Dermis blood vessel endothelial cell (primary cell): ENCODE results near the gene SP140. TPM values are rescaled to one million over a fixed set of nuclear protein-coding genes. Genes with fewer than 3 reads are reported as not detected.
"Not testable (repeated sequence)": the region's sequence is repeated elsewhere in the genome, so short reads cannot be mapped to it uniquely, and the experiment has no call there.

Experiments
- DNase-seq: peaks from one replicate; pipeline ENCODE4 v3.0.0; 2010
- total RNA-seq: library from RNA; depleted of rRNA; stranded (reverse); fragments of >200 nt; gene quantifications from 2 replicates; pipeline ENCODE4 v1.2.3, GENCODE V29; 2014

The SP140 gene
- total RNA-seq, 1 donor from 2014 or later, result not detected

- no peak for DNase-seq
Measured at GRCh38 chr2:230226051-230226551, 565 bp downstream of the SP140 start.

- no peak for DNase-seq
Measured at GRCh38 chr2:230227216-230227615, 1.7 kb downstream of the SP140 start.

- peak; percentile 25 for DNase-seq
Measured at GRCh38 chr2:230230087-230230486, 4.6 kb downstream of the SP140 start.

- DNase-seq, result no peak
Measured at GRCh38 chr2:230230496-230231200, 5.1 kb downstream of the SP140 start.

- DNase-seq, result no peak
Measured at GRCh38 chr2:230231251-230231650, 5.7 kb downstream of the SP140 start.

- no peak for DNase-seq
Measured at GRCh38 chr2:230234122-230234722, 8.7 kb downstream of the SP140 start.

GRCh38 chr2:230234845-230235244 lies 9.3 kb downstream of the SP140 start:
- DNase-seq, result no peak

- no peak for DNase-seq
Measured at GRCh38 chr2:230244211-230244610, 18.7 kb downstream of the SP140 start.

- no peak for DNase-seq
Measured at GRCh38 chr2:230246206-230246605, 20.7 kb downstream of the SP140 start.

- no peak for DNase-seq
Measured at GRCh38 chr2:230250231-230250630, 24.7 kb downstream of the SP140 start.

GRCh38 chr2:230254152-230254881 lies 28.8 kb downstream of the SP140 start:
- DNase-seq, result no peak

- no peak for DNase-seq
Measured at GRCh38 chr2:230256733-230257332, 31.3 kb downstream of the SP140 start.

- peak; percentile 1 for DNase-seq
Measured at GRCh38 chr2:230258483-230258882, 32.9 kb downstream of the SP140 start.

GRCh38 chr2:230262246-230262645 lies 36.7 kb downstream of the SP140 start:
- no peak for DNase-seq

GRCh38 chr2:230264945-230265344 lies 39.4 kb downstream of the SP140 start:
- DNase-seq, result not testable (repeated sequence)

- DNase-seq, result no peak
Measured at GRCh38 chr2:230266638-230267037, 41.1 kb downstream of the SP140 start.

- no peak for DNase-seq
Measured at GRCh38 chr2:230267059-230267458, 41.5 kb downstream of the SP140 start.

GRCh38 chr2:230267556-230267955 lies 42.0 kb downstream of the SP140 start:
- DNase-seq, result no peak

GRCh38 chr2:230268606-230269243 lies 43.2 kb downstream of the SP140 start:
- DNase-seq, result no peak

- DNase-seq, result no peak
Measured at GRCh38 chr2:230269715-230270114, 44.2 kb downstream of the SP140 start.

- DNase-seq, result no peak
Measured at GRCh38 chr2:230282936-230283335, 57.4 kb downstream of the SP140 start.

GRCh38 chr2:230286048-230286447 lies 60.5 kb downstream of the SP140 start:
- no peak for DNase-seq

GRCh38 chr2:230289311-230289710 lies 63.8 kb downstream of the SP140 start:
- peak; percentile 55 for DNase-seq
